Right atrium auricular region (tissue), 2 donors: Measurements from ENCODE around the gene DAPK3. TPM values are rescaled to one million over a fixed set of nuclear protein-coding genes. Genes with fewer than 3 reads are reported as not detected.

Source experiments
- DNase-seq: peaks from one replicate; pipeline ENCODE4 v3.0.0-alpha.2; 2019; ENCODE audit warnings: low spot score
- H3K27ac ChIP-seq, 2 donors: fragments of 200-600 bp; sonication (generic); 1 replicate in 1 of 2; 2 replicates in 1 of 2; pipeline ENCODE4 v1.5.1; 2016 to 2019
- H3K27me3 ChIP-seq, 2 donors: fragments of 200-600 bp; sonication (generic); one replicate each; pipeline versions ENCODE4 v1.5.1 to v1.6.0; 2017 to 2019
- H3K36me3 ChIP-seq: fragments of 200-600 bp; sonication (generic); one replicate; pipeline ENCODE4 v1.5.1; 2016
- H3K4me1 ChIP-seq, 2 donors: fragments of 200-600 bp; sonication (generic); one replicate each; pipeline versions ENCODE4 v1.5.1 to v1.6.0; 2017 to 2019
- H3K4me3 ChIP-seq, 2 donors: fragments of 200-600 bp; sonication (generic); 1 replicate in 1 of 2; 2 replicates in 1 of 2; pipeline ENCODE4 v1.5.1; 2017 to 2019; ENCODE audit warnings: mild to moderate bottlenecking in 1 of 2, moderate library complexity in 1 of 2
- H3K9me3 ChIP-seq, 2 donors: fragments of 200-600 bp; sonication (generic); one replicate each; pipeline ENCODE4 v1.5.1; 2019
- CTCF ChIP-seq, 2 donors: fragments of 200-600 bp; sonication (generic); IDR thresholded peaks; one replicate each; pipeline ENCODE4 v1.5.1; 2019; ENCODE audit warnings: antibody characterized with exemption in 2 of 2
- total RNA-seq, 2 donors: library from RNA; depleted of rRNA; stranded (reverse); fragments of >200 nt; gene quantifications; one replicate each; pipeline ENCODE4 v1.1.0, GENCODE V29; 2016

The DAPK3 gene
- total RNA-seq, 2 donors from 2014 or later = 46.2 to 202 TPM

GRCh38 chr19:3979674-3980352 lies 8.9 kb upstream of the DAPK3 start:
- Histone ChIP-seq H3K4me3 (no peak overlapping the region), H3K4me1 (peaks cover 0 to 21% of the 10 kb centered on the region in 2 donors), H3K27ac (no peak overlapping the region), H3K9me3 (no peaks in the 10 kb centered on the region), H3K27me3 (no peaks in the 10 kb centered on the region), H3K36me3 (peaks cover 98% of the 10 kb centered on the region)
- DNase-seq = no peak
- no peak for TF ChIP-seq CTCF (IDR thresholded peaks at IDR 0.05)

GRCh38 chr19:3979289-3979673 lies 8.4 kb upstream of the DAPK3 start:
- Histone ChIP-seq H3K4me3 (no peak overlapping the region), H3K27ac (no peak overlapping the region), H3K4me1 (peaks cover 0 to 19% of the 10 kb centered on the region in 2 donors), H3K36me3 (peaks cover 94% of the 10 kb centered on the region), H3K9me3 (no peaks in the 10 kb centered on the region), H3K27me3 (no peaks in the 10 kb centered on the region)
- no peak for TF ChIP-seq CTCF (IDR thresholded peaks at IDR 0.05)
- no peak for DNase-seq

DNA sequence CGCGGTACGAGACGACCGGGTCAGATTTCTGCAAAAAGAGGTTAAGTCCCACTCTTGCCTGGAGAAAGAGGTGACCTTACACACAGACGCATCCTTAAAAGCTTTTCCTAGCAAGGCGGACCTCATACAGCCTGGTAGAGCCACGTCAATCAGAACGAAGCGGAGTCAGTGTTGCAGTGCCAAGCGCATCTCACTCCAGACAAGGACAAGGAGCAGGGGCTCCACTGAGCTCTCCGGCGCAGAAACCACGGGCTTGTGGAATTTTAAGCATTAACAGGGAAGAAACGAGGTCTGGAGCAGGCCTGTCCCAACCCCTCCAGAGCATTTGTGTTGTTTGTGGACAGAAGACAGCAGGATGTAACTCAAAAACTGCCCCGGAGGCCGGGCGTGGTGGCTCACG lies 7.2 kb upstream of the DAPK3 start:
- H3K27me3 ChIP-seq = no peaks in the 10 kb centered on the region
- no peak overlapping the region for H3K4me3 ChIP-seq
- peaks cover 83% of the 10 kb centered on the region for H3K36me3 ChIP-seq
- peaks cover 0 to 8% of the 10 kb centered on the region in 2 donors for H3K4me1 ChIP-seq
- H3K9me3 ChIP-seq = no peaks in the 10 kb centered on the region
- no peak for DNase-seq
- TF ChIP-seq CTCF (IDR thresholded peaks at IDR 0.05) = no peak
- H3K27ac ChIP-seq = no peak overlapping the region

GRCh38 chr19:3977242-3978143 lies 6.6 kb upstream of the DAPK3 start:
- Histone ChIP-seq H3K27ac (no peak overlapping the region), H3K36me3 (peaks cover 76% of the 10 kb centered on the region), H3K9me3 (no peaks in the 10 kb centered on the region), H3K4me1 (peaks cover 0 to 1% of the 10 kb centered on the region in 2 donors), H3K27me3 (no peaks in the 10 kb centered on the region), H3K4me3 (no peak overlapping the region)
- no peak for TF ChIP-seq CTCF (IDR thresholded peaks at IDR 0.05)
- no peak for DNase-seq

DNA sequence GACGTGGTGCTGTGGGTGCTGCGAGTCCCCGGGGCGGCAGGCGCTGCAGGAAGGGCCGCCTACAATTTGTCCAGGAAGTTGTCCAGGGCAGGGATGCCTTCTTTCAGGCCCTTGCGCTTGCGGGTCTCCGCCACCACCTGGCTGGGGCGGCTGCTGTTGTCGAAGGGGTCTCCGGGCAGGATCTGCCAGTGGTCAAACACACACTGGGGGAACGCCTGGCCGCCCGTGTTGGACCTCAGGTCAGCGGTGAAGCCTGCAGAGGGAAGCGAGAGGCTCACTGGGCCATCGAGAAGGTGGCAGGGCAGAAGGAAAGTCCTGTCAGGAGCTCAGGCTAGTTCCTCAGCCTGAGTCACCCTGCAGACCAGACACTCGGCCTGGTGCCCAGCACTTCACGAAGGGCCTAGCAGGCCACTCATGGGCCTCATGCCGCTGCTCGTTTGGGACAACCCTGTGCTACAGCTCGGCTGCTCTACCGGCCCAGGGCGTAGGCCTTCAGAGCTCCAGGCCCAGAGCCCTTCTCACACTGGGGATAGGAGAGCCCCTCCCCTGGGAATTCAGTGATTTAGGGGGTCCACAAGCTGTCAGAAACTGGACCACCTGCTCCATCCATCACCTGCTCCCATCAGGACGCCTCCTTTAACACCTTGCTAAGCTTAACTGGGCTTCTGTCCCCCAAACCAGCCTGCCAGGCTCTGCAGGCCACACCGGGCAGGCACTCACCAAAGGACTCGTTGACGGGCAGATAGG lies 5.8 kb upstream of the DAPK3 start:
- H3K4me1 ChIP-seq = peaks cover 0 to under 1% of the 10 kb centered on the region in 2 donors
- no peak overlapping the region for H3K27ac ChIP-seq
- H3K4me3 ChIP-seq = no peak overlapping the region
- TF ChIP-seq CTCF (IDR thresholded peaks at IDR 0.05) = no peak
- H3K9me3 ChIP-seq = no peaks in the 10 kb centered on the region
- H3K27me3 ChIP-seq = no peaks in the 10 kb centered on the region
- no peak for DNase-seq
- H3K36me3 ChIP-seq = peaks cover 68% of the 10 kb centered on the region
